GM19239 (cell line): ENCODE results near the gene EIF3K.
"Not testable (repeated sequence)": the region's sequence is repeated elsewhere in the genome, so short reads cannot be mapped to it uniquely, and the experiment has no call there.

Experiments used
- DNase-seq: peaks from one replicate; pipeline ENCODE4 v3.0.0; 2011; ENCODE audit warnings: low spot score; ENCODE audit not compliant: insufficient read length
- FAIRE-seq: peaks from 2 replicates; lab custom pipeline; 2011; peaks lifted over from hg19 to GRCh38; lab: Jason Lieb, UNC

The EIF3K gene

GRCh38 chr19:38618590-38619360, at the start of gene EIF3K:
TSS of gene EIF3K (plus strand) at chr19:38619188. CDS start at chr19:38619269, 81 bp downstream.
- FAIRE-seq (peak; percentile 100), DNase-seq (peak; percentile 90)

- FAIRE-seq = peak; percentile 11
- DNase-seq = no peak
Measured at GRCh38 chr19:38569368-38569983, 49.5 kb upstream of the EIF3K start.

GRCh38 chr19:38571682-38572081, 47.3 kb upstream of the EIF3K start:
- FAIRE-seq (no peak), DNase-seq (no peak)

DNA sequence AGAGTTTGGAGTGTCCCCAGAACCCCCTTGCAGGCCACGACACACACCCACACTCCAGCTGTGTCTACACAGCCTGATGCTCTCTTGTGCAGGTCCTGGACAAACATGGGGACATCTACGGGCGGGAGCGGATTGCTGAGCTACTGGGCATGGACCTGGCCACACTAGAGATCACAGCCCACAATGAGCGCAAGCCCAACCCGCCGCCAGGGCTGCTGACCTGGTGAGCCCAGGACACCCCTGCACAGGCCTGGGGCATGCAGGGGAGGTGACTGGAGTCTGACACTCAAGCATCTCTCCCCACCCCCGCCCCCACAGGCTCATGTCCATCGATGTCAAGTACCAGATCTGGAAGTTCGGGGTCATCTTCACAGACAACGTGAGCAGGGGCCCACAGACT, 41.2 kb upstream of the EIF3K start:
- DNase-seq (no peak), FAIRE-seq (no peak)

- not testable (repeated sequence) for DNase-seq, FAIRE-seq
Measured at GRCh38 chr19:38579304-38579703, 39.7 kb upstream of the EIF3K start.

DNA sequence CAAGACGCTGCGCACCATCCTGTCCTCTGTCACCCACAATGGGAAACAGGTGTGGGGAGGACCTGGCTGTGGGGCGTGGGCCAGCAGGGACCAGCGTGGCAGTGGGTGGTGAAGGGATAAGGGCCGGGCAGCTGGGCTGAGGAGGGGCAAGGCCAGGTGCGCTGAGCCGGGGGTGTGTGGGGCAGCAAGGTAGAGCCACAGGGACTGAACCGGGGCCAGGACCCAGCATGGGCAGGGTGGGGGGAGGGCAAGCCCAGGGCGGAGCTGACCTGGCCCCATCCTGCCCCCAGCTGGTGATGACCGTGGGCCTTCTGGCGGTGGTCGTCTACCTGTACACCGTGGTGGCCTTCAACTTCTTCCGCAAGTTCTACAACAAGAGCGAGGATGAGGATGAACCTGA, 38.9 kb upstream of the EIF3K start:
- no peak for DNase-seq
- FAIRE-seq = no peak

DNA sequence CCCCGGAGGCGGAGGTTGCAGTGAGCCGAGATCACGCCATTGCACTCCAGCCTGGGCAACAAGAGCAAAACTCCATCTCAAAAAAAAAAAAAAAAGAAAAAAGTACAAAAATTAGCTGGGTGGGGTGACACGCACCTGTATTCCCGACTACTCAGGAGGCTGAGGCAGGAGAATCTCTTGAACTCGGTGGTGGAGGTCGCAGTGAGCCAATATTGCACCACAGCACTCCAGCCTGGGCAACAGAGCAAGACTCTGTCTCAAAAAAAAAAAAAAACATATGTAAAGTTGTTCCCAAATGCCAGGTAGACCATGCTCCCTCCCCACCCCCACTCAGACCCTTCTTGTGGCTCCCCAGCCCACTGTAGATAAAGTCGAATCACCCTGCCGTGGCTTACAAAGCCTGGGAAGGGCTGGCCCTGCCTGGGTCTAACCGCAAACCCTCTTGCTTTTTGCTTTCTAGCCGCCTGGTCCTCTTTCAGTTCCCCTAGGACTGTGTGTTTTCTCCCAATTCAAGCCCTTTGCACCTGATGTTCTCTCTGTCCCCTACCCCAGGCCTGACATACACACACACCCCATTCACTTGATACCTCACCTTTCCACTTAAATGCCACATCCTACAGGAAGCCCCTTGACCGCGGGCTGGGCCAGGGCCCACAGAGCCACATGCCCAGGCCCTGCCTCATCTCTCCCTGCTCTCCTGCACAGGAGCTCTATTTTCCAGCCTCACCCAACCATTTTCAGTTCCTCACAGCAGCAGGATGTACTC, 35.6 kb upstream of the EIF3K start:
- DNase-seq (peak; percentile 71), FAIRE-seq (peak; percentile 95)

DNA sequence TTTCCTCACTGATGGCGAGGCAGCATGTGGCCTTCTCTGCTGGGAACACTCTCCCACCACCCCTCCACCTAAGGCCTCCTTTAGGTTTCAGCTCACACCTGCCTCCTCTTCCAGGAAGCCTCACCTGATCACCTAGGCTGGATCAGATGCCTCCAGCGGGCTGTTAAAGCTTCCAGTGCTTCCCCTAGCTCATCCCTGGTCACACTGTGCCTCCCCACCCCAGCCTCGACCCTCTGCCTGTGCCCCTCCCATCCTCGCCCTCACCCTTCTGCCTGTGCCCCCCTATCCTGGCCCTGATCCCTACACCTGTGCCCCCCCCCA, 35.0 kb upstream of the EIF3K start:
- DNase-seq = no peak

DNA sequence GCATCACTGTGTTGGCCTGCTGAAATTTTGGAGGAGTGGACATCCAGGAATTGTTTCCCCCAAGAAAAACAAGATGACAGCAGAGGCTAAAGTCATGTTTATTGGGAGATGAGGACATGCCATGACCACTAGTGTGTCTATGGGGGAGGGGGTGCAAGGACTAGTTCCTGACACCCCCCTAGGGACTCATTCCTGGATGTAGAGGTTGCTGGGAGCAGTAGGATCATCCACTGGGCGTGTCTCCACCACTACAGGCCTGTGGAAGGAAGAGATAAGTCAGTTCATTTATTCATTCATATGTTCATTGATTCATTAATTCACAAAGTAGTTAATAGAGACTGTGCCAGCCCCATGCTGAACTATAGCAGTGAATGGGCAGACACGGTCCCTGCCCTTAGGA, 31.4 kb upstream of the EIF3K start:
- DNase-seq (no peak), FAIRE-seq (no peak)

More for the DNA sequence above, 35.0 kb upstream of the EIF3K start:
- no peak for FAIRE-seq

DNA sequence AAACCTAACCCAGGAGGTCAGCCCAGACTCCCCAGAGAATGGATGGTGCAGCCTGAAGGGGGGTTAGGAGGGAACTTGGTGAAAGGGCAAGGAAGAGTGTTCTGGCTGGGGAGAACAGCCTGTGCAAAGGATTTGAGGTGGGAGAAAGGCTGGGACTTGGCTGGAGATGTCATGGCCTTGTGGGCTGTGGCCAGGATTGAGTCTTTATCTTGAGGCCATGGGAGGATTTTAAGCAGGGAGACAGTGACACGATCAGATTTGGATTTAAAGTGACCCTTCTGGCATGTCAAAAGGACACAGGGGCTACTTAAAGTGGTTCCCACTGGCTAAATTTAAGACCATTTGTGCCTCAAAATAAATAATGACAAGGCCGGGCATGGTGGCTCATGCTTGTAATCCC, 30.9 kb upstream of the EIF3K start:
- FAIRE-seq = no peak
- no peak for DNase-seq

- DNase-seq (no peak), FAIRE-seq (no peak)
Measured at GRCh38 chr19:38592940-38593339, 26.0 kb upstream of the EIF3K start.

DNA sequence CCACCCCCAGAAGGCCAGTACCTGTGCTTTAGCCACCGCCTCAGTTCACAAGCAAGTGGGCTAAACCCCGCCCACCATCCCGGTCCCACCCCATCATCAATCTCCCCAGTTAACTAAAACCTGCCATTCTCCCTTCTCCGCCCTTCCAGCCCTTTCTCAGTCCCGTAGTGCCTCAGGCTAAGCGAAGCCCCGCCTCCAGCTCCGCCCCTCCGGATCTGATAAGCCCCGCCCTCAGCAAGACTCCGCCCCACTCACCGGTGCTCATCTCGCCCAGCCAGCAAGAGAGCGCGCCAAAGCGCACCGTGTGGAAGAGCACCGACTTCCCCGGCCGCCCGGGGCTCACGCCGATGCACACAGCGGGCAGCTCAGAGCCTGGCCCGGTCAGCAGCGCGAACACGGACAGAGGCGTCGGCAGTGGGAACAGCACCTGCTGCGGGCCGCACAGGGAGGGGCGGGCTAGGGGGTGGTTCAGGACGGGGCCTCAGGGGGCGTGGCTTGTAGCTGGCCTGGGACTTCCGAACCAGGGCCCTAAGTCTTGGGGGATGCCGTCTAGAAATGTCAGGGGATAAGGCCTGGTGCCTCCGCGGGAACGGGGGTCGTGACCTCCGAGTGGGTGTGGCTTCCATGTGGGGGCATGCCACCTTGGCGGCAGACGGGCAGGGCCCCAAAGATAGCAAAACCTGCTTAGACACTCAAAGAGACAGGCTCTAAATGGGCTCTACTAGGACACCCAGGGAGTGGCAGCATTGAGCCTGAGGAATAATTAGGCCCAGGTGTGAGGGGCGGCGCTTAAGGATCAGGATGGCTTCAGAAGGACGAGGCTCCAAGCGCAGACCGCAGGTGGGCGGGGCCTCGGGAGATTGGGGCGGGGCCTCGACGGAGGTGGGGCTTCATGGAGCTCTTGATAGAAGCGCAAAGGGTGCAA, 22.7 kb upstream of the EIF3K start:
- DNase-seq (no peak), FAIRE-seq (no peak)

GRCh38 chr19:38597075-38597474, 21.9 kb upstream of the EIF3K start:
- FAIRE-seq (no peak), DNase-seq (no peak)

GRCh38 chr19:38599722-38600121, 19.3 kb upstream of the EIF3K start:
- FAIRE-seq (no peak), DNase-seq (no peak)

- FAIRE-seq, DNase-seq: not testable (repeated sequence)
Measured at GRCh38 chr19:38602856-38603255, 16.1 kb upstream of the EIF3K start.

DNA sequence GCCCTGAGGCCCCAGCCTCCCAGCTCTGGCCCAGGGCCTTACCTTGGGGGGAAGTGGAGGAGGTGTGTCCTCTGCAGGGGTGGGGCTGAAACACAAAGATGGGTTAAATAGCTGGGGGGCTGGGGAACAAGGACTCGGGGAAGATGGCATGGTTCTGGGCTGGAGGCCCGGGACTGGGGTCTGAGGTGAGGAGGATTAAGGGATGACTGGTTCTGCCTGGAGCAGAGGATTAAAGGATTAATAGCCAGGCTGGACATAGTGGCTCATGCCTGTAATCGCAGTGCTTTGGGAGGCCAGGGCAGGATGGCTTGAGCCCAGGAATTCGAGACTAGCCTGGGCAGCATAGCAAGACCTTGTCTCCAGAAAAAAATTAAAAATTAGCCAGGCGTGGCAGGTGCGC, 12.9 kb upstream of the EIF3K start:
- DNase-seq = no peak
- no peak for FAIRE-seq

- FAIRE-seq (no peak), DNase-seq (no peak)
Measured at GRCh38 chr19:38614289-38614688, 4.7 kb upstream of the EIF3K start.

GRCh38 chr19:38615007-38615581, 3.9 kb upstream of the EIF3K start:
- DNase-seq (no peak), FAIRE-seq (no peak)

GRCh38 chr19:38616265-38616664, 2.7 kb upstream of the EIF3K start:
- FAIRE-seq (peak; percentile 71), DNase-seq (no peak)

GRCh38 chr19:38617283-38617763, 1.7 kb upstream of the EIF3K start:
- FAIRE-seq (no peak), DNase-seq (no peak)
